ENCODE data around the gene EPS8.
"Not testable (repeated sequence)": the region's sequence is repeated elsewhere in the genome, so short reads cannot be mapped to it uniquely, and the experiment has no call there.

The EPS8 gene

DNA sequence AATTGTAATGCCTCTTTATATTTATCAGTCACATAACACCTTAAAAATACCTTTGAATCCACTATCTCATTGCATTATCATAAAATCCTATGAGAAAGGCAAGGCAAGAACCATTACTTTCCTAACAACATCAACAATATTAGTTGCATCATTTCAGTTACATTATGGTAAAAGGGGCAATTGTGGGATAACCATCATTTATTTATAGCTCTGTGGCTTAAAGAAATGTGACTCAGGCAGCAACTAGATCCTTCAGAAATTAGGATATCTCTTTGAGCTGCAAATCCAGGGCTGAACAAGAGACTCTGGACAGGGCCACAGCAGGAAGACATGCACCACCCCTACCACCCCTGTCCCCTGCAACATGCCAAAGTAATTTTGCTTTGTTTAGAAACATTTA is 36.4 kb downstream of the EPS8 start:
- Histone ChIP-seq H4K8ac (ENCODE audit: low read length) (no peak overlapping the region), H3K4me3 (ENCODE audit: insufficient read depth in 1 of 2, low read depth in 1 of 2, low read length in 2 of 2) (no peak overlapping the region), H3K9ac (ENCODE audit: low read length) (peak overlapping the region; percentile 5), H3K4me1 (ENCODE audit: control insufficient read depth, insufficient read depth, low read depth, low read length) (peaks cover 8% of the 10 kb centered on the region), H3K4me2 (ENCODE audit: low read length, poor library complexity, severe bottlenecking) (no peak overlapping the region), H2BK12ac (ENCODE audit: low read length in 2 of 2) (no peak overlapping the region), H2BK5ac (ENCODE audit: low read depth, low read length, poor library complexity, severe bottlenecking) (no peak overlapping the region), H2BK120ac (ENCODE audit: low read depth, low read length) (no peak overlapping the region), H3K23ac (ENCODE audit: low read length in 2 of 2) (no peak overlapping the region), H3K36me3 (ENCODE audit: control insufficient read depth in 1 of 2, insufficient read depth in 2 of 2, low read depth in 1 of 2, low read length in 2 of 2) (no peaks in the 10 kb centered on the region), H2AFZ (ENCODE audit: low read depth, low read length) (no peak overlapping the region), H3K27ac (ENCODE audit: low read length, poor library complexity, severe bottlenecking) (no peak overlapping the region), H3K9me3 (ENCODE audit: control insufficient read depth, low read length) (no peaks in the 10 kb centered on the region), H3K27me3 (ENCODE audit: control insufficient read depth in 1 of 2, insufficient read depth in 1 of 2, low read length in 2 of 2) (no peaks in the 10 kb centered on the region), H3K79me1 (replicated peaks; ENCODE audit: low read length, poor library complexity, severe bottlenecking) (no peaks in the 10 kb centered on the region), H4K91ac (ENCODE audit: low read length) (no peak overlapping the region), H2BK15ac (ENCODE audit: low read depth, poor library complexity, severe bottlenecking) (no peak overlapping the region), H3K18ac (ENCODE audit: low read depth in 1 of 2, low read length in 2 of 2) (no peak overlapping the region), H3K14ac (ENCODE audit: low read length in 2 of 2) (no peak overlapping the region), H3K4ac (ENCODE audit: low read depth in 1 of 2, low read length in 2 of 2) (no peak overlapping the region), H2AK5ac (ENCODE audit: low read length, severe bottlenecking) (no peak overlapping the region)
- DNase-seq: peak; percentile 65

DNA sequence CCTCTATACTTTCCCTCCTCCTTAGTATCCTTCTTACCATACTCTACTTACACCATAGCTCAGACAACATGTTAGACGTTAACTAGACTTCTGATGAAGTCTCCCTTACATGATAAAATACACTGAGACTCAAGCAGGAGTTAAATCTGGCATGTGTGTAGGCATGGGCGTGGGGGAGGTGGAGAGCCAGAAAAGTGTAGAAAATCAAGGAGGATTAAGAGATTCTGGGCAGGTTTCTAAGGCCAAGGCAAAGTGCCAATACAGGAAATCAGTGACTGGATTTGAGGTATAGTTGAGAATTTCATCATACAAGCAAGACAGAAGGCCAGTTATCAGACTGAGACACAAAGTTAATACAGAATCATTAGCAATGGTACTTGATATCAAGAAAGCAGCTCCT is 37.4 kb downstream of the EPS8 start:
- Histone ChIP-seq H3K9me3 (ENCODE audit: control insufficient read depth, low read length) (no peaks in the 10 kb centered on the region), H3K4me2 (ENCODE audit: low read length, poor library complexity, severe bottlenecking) (no peak overlapping the region), H3K9ac (ENCODE audit: low read length) (no peak overlapping the region), H3K27ac (ENCODE audit: low read length, poor library complexity, severe bottlenecking) (no peak overlapping the region), H3K18ac (ENCODE audit: low read depth in 1 of 2, low read length in 2 of 2) (no peak overlapping the region), H2BK120ac (ENCODE audit: low read depth, low read length) (no peak overlapping the region), H2BK12ac (ENCODE audit: low read length in 2 of 2) (no peak overlapping the region), H3K4me3 (ENCODE audit: insufficient read depth in 1 of 2, low read depth in 1 of 2, low read length in 2 of 2) (no peak overlapping the region), H3K27me3 (ENCODE audit: control insufficient read depth in 1 of 2, insufficient read depth in 1 of 2, low read length in 2 of 2) (no peaks in the 10 kb centered on the region), H3K79me1 (replicated peaks; ENCODE audit: low read length, poor library complexity, severe bottlenecking) (no peaks in the 10 kb centered on the region), H4K91ac (ENCODE audit: low read length) (no peak overlapping the region), H4K8ac (ENCODE audit: low read length) (no peak overlapping the region), H2AFZ (ENCODE audit: low read depth, low read length) (no peak overlapping the region), H3K4me1 (ENCODE audit: control insufficient read depth, insufficient read depth, low read depth, low read length) (peaks cover 7% of the 10 kb centered on the region), H3K4ac (ENCODE audit: low read depth in 1 of 2, low read length in 2 of 2) (no peak overlapping the region), H3K36me3 (ENCODE audit: control insufficient read depth in 1 of 2, insufficient read depth in 2 of 2, low read depth in 1 of 2, low read length in 2 of 2) (no peaks in the 10 kb centered on the region), H3K14ac (ENCODE audit: low read length in 2 of 2) (no peak overlapping the region), H2BK15ac (ENCODE audit: low read depth, poor library complexity, severe bottlenecking) (no peak overlapping the region), H2AK5ac (ENCODE audit: low read length, severe bottlenecking) (no peak overlapping the region), H2BK5ac (ENCODE audit: low read depth, low read length, poor library complexity, severe bottlenecking) (no peak overlapping the region), H3K23ac (ENCODE audit: low read length in 2 of 2) (no peak overlapping the region)
- 100% methylated on average over 1 of the region's 2 CpGs for WGBS
- DNase-seq: no peak

DNA sequence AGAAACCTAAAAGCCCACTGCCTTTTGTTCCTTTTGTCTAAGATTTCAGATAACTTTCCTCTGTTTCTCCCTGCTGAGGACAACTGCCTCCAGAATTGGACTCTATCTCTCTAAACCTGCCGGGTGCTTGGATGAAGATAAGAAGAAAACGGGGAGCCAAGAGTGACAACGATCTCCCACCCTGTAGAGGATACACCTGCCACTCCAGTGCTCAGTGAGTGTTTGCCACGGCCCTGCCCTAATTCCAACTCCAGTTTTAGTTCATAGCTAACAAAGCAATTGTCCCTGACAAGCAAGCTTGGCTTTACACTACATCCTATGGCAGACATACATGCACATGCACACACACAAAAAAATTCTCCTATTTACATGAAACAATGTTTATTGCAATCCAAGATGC is 39.3 kb downstream of the EPS8 start:
- no peak overlapping the region for H2BK5ac ChIP-seq (ENCODE audit: low read depth, low read length, poor library complexity, severe bottlenecking)
- no peak overlapping the region for H3K27ac ChIP-seq (ENCODE audit: low read length, poor library complexity, severe bottlenecking)
- no peak overlapping the region for H2BK12ac ChIP-seq (ENCODE audit: low read length in 2 of 2)
- H3K9ac ChIP-seq (ENCODE audit: low read length): no peak overlapping the region
- no peak for DNase-seq
- H3K4me1 ChIP-seq (ENCODE audit: control insufficient read depth, insufficient read depth, low read depth, low read length): peaks cover 7% of the 10 kb centered on the region
- H2BK120ac ChIP-seq (ENCODE audit: low read depth, low read length): no peak overlapping the region
- H3K79me1 ChIP-seq (replicated peaks; ENCODE audit: low read length, poor library complexity, severe bottlenecking): no peaks in the 10 kb centered on the region
- H2BK15ac ChIP-seq (ENCODE audit: low read depth, poor library complexity, severe bottlenecking): no peak overlapping the region
- H3K14ac ChIP-seq (ENCODE audit: low read length in 2 of 2): no peak overlapping the region
- no peaks in the 10 kb centered on the region for H3K36me3 ChIP-seq (ENCODE audit: control insufficient read depth in 1 of 2, insufficient read depth in 2 of 2, low read depth in 1 of 2, low read length in 2 of 2)
- H3K23ac ChIP-seq (ENCODE audit: low read length in 2 of 2): no peak overlapping the region
- H4K91ac ChIP-seq (ENCODE audit: low read length): no peak overlapping the region
- H4K8ac ChIP-seq (ENCODE audit: low read length): no peak overlapping the region
- H3K4ac ChIP-seq (ENCODE audit: low read depth in 1 of 2, low read length in 2 of 2): no peak overlapping the region
- H3K27me3 ChIP-seq (ENCODE audit: control insufficient read depth in 1 of 2, insufficient read depth in 1 of 2, low read length in 2 of 2): no peaks in the 10 kb centered on the region
- H3K9me3 ChIP-seq (ENCODE audit: control insufficient read depth, low read length): no peaks in the 10 kb centered on the region
- no peak overlapping the region for H3K4me3 ChIP-seq (ENCODE audit: insufficient read depth in 1 of 2, low read depth in 1 of 2, low read length in 2 of 2)
- no peak overlapping the region for H2AFZ ChIP-seq (ENCODE audit: low read depth, low read length)
- peak overlapping the region; percentile 1 for H2AK5ac ChIP-seq (ENCODE audit: low read length, severe bottlenecking)
- H3K18ac ChIP-seq (ENCODE audit: low read depth in 1 of 2, low read length in 2 of 2): peak overlapping the region in 1 of 2 experiments; percentile 61
- H3K4me2 ChIP-seq (ENCODE audit: low read length, poor library complexity, severe bottlenecking): no peak overlapping the region
- WGBS: 82% methylated on average over 4 of the region's 4 CpGs

DNA sequence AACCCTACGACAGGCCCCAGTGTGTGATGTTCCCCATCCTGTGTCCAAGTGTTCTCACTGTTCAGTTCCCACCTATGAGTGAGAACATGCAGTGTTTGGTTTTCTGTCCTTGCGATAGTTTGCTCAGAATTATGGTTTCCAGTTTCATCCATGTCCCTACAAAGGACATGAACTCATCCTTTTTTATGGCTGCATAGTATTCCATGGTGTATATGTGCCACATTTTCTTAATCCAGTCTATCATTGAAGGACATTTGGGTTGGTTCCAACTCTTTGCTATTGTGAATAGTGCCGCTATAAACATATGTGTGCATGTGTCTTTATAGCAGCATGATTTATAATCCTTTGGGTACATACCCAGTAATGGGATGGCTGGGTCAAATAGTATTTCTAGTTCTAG is 47.3 kb downstream of the EPS8 start:
- not testable (repeated sequence) for H3K27ac ChIP-seq (ENCODE audit: low read length, poor library complexity, severe bottlenecking); H3K4me2 ChIP-seq (ENCODE audit: low read length, poor library complexity, severe bottlenecking); H3K14ac ChIP-seq (ENCODE audit: low read length in 2 of 2)

More for the DNA sequence above, 47.3 kb downstream of the EPS8 start:
- not testable (repeated sequence) for H3K9ac ChIP-seq (ENCODE audit: low read length); H3K4me1 ChIP-seq (ENCODE audit: control insufficient read depth, insufficient read depth, low read depth, low read length); DNase-seq; H2AFZ ChIP-seq (ENCODE audit: low read depth, low read length); H3K27me3 ChIP-seq (ENCODE audit: control insufficient read depth in 1 of 2, insufficient read depth in 1 of 2, low read length in 2 of 2); H4K91ac ChIP-seq (ENCODE audit: low read length); H2BK15ac ChIP-seq (ENCODE audit: low read depth, poor library complexity, severe bottlenecking); H2BK12ac ChIP-seq (ENCODE audit: low read length in 2 of 2); H3K18ac ChIP-seq (ENCODE audit: low read depth in 1 of 2, low read length in 2 of 2); H3K36me3 ChIP-seq (ENCODE audit: control insufficient read depth in 1 of 2, insufficient read depth in 2 of 2, low read depth in 1 of 2, low read length in 2 of 2); H2BK5ac ChIP-seq (ENCODE audit: low read depth, low read length, poor library complexity, severe bottlenecking); H3K4ac ChIP-seq (ENCODE audit: low read depth in 1 of 2, low read length in 2 of 2); H4K8ac ChIP-seq (ENCODE audit: low read length); H3K9me3 ChIP-seq (ENCODE audit: control insufficient read depth, low read length); H2AK5ac ChIP-seq (ENCODE audit: low read length, severe bottlenecking); H3K4me3 ChIP-seq (ENCODE audit: insufficient read depth in 1 of 2, low read depth in 1 of 2, low read length in 2 of 2); H3K79me1 ChIP-seq (replicated peaks; ENCODE audit: low read length, poor library complexity, severe bottlenecking); H3K23ac ChIP-seq (ENCODE audit: low read length in 2 of 2); H2BK120ac ChIP-seq (ENCODE audit: low read depth, low read length)
- WGBS: 100% methylated on average over 1 of the region's 3 CpGs

Data from mesenchymal stem cell (in vitro differentiated cells and primary cell).